Kidney epithelial cell (primary cell): Measurements from ENCODE around the gene ANAPC4. TPM values are rescaled to one million over a fixed set of nuclear protein-coding genes. Genes with fewer than 3 reads are reported as not detected.
"Not testable (repeated sequence)": the region's sequence is repeated elsewhere in the genome, so short reads cannot be mapped to it uniquely, and the experiment has no call there.

Experiments
- DNase-seq: peaks from one replicate; pipeline ENCODE4 v3.0.0-alpha.2; 2010; ENCODE audit warnings: low read depth
- H3K27me3 ChIP-seq: 2 replicates; pipeline ENCODE4 v1.6.0; 2011; ENCODE audit warnings: low read length; ENCODE audit not compliant: control insufficient read depth, insufficient read depth
- H3K36me3 ChIP-seq: 2 replicates; pipeline ENCODE4 v1.5.1; 2011; ENCODE audit warnings: low read length; ENCODE audit not compliant: control insufficient read depth, insufficient read depth
- H3K4me3 ChIP-seq: 2 replicates; pipeline ENCODE4 v1.5.1; 2011; ENCODE audit warnings: low read depth, mild to moderate bottlenecking, control low read depth, low read length
- CTCF ChIP-seq: IDR thresholded peaks from 2 replicates; pipeline ENCODE4 v1.5.1; 2011; ENCODE audit warnings: mild to moderate bottlenecking, moderate library complexity, low read length, control low read depth, inconsistent platforms; ENCODE audit not compliant: insufficient read depth, poor library complexity, severe bottlenecking
- total RNA-seq: library from RNA; depleted of rRNA; stranded (reverse); fragments of >200 nt; gene quantifications from 2 replicates; pipeline ENCODE4 v1.2.3, GENCODE V29; 2015

Gene ANAPC4
- 16.6 and 24.9 TPM in 2 replicates for total RNA-seq

GRCh38 chr4:25376754-25377571 is at the start of gene ANAPC4:
Gene ANAPC4 (plus strand): TSS chr4:25377263. CDS start chr4:25377428, 165 bp downstream.
- DNase-seq, result peak; percentile 38
- no peak for TF ChIP-seq CTCF
- H3K27me3 ChIP-seq, result no peaks in the 10 kb centered on the region

GRCh38 chr4:25328463-25328862 is 48.6 kb upstream of the ANAPC4 start:
- not testable (repeated sequence) for DNase-seq, H3K4me3 ChIP-seq, H3K27me3 ChIP-seq, H3K36me3 ChIP-seq

More at GRCh38 chr4:25376754-25377571, at the start of gene ANAPC4:
- H3K4me3 ChIP-seq, result peak within 1 kb of the TSS; percentile 65
- no peaks in the 10 kb centered on the region for H3K36me3 ChIP-seq

- Histone ChIP-seq H3K27me3 (no peaks in the 10 kb centered on the region), H3K4me3 (no peak overlapping the region), H3K36me3 (no peaks in the 10 kb centered on the region)
- no peak for DNase-seq
- TF ChIP-seq CTCF, result no peak
Observed at GRCh38 chr4:25330335-25330734, 46.7 kb upstream of the ANAPC4 start.

- H3K36me3 ChIP-seq, result no peaks in the 10 kb centered on the region
- H3K4me3 ChIP-seq, result no peak overlapping the region
- DNase-seq, result no peak
- TF ChIP-seq CTCF, result no peak
- no peaks in the 10 kb centered on the region for H3K27me3 ChIP-seq
Observed at GRCh38 chr4:25330905-25331808, 45.9 kb upstream of the ANAPC4 start.

- no peak for DNase-seq
- no peaks in the 10 kb centered on the region for H3K36me3 ChIP-seq
- no peaks in the 10 kb centered on the region for H3K27me3 ChIP-seq
- no peak overlapping the region for H3K4me3 ChIP-seq
- TF ChIP-seq CTCF, result no peak
Observed at GRCh38 chr4:25343671-25344070, 33.4 kb upstream of the ANAPC4 start.

GRCh38 chr4:25345744-25346143 is 31.3 kb upstream of the ANAPC4 start:
- no peak for TF ChIP-seq CTCF
- no peak for DNase-seq
- Histone ChIP-seq H3K4me3 (no peak overlapping the region), H3K36me3 (no peaks in the 10 kb centered on the region), H3K27me3 (no peaks in the 10 kb centered on the region)
